GM12873 (cell line): ENCODE results near the gene CHRM3.

Source experiments
- CTCF ChIP-seq: IDR thresholded peaks from 2 replicates; pipeline ENCODE4 v1.5.1; 2012; ENCODE audit warnings: low read depth, mild to moderate bottlenecking, moderate library complexity, low read length, control low read depth; ENCODE audit not compliant: insufficient read depth; ENCODE audit errors: missing control alignments

CHRM3 gene

GRCh38 chr1:239428120-239428710, 41.8 kb downstream of the CHRM3 start:
- TF ChIP-seq CTCF, result no peak

- no peak for TF ChIP-seq CTCF
Observed at GRCh38 chr1:239429163-239429562, 42.8 kb downstream of the CHRM3 start.

GRCh38 chr1:239432255-239432654, 45.9 kb downstream of the CHRM3 start:
- TF ChIP-seq CTCF, result no peak

- TF ChIP-seq CTCF, result no peak
Observed at GRCh38 chr1:239434181-239434580, 47.8 kb downstream of the CHRM3 start.
